GM12874 (cell line): ENCODE measurements around the gene C17orf114.
A peak's percentile ranks its signal among the peaks of the same experiment; 100 is the strongest.

Experiments used
- TF ChIP-seq, protein P1 (sequence below): IDR thresholded peaks from 2 replicates; pipeline ENCODE4 v1.5.1; 2011; ENCODE audit warnings: low read depth, mild to moderate bottlenecking, control low read depth, low read length, moderate library complexity; ENCODE audit not compliant: insufficient read depth

C17orf114 gene

DNA sequence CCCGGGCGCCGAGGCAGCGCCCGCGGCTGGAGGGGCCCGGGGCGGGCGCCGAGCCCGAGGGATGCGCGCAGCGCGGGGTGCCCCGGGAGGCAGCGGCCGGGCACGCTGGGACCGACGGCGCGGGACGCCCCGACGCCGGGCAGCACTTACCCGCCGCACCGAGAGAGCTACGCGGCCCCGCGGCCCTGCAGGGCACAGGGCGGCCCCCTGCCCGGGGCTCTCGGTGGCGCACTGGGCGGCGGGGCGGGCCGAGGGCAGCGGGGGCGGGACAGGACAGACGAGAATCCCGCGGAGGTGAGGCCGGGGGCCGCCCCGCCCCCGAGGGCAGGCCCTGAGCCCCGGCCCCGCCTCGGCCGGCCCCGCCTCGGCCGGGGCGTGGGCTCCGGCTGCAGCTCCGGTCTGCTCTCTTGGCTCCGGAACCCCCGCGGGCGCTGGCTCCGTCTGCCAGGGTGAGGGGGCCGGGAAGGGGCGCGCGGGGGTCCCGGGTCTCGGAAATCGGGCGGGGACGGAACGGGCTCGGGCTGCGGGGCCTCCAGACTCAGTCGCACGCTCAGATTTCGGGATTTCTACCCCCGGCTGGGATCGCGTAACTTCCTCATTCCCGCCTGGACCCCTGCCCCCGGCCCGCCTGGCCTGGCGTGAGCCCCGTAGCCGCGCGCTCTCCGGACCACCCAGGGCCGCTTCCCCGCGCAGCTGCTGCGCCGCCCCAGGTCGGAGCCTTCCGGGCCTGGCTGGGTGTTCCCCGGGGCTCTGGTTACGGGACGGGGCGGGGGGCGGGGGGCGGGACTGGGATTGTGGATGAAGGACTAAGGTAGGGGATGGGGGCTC is 4.9 kb upstream of the C17orf114 start, which contains the start of gene PLD2:
Gene PLD2 (plus strand): TSS at position 376 of the 828 bp plus-strand sequence. CDS start 621 bp downstream, outside the sequence.
- TF ChIP-seq, protein P1, sequence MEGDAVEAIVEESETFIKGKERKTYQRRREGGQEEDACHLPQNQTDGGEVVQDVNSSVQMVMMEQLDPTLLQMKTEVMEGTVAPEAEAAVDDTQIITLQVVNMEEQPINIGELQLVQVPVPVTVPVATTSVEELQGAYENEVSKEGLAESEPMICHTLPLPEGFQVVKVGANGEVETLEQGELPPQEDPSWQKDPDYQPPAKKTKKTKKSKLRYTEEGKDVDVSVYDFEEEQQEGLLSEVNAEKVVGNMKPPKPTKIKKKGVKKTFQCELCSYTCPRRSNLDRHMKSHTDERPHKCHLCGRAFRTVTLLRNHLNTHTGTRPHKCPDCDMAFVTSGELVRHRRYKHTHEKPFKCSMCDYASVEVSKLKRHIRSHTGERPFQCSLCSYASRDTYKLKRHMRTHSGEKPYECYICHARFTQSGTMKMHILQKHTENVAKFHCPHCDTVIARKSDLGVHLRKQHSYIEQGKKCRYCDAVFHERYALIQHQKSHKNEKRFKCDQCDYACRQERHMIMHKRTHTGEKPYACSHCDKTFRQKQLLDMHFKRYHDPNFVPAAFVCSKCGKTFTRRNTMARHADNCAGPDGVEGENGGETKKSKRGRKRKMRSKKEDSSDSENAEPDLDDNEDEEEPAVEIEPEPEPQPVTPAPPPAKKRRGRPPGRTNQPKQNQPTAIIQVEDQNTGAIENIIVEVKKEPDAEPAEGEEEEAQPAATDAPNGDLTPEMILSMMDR, result no peak

DNA sequence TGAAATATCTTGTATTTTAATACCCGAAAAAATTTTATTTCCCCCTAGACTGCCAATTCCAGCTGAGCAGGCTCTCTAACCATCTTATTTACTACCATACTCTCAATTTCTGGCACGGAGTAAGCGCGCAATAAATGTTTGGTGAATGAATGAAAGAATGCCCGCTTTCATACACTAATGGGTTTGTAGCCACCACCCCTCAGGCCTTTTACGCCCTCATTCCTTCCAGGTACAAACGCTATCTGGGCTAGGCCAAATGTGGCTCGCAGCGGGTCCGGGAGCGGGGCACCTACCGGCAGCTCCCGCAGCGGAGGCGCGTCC is 4.3 kb upstream of the C17orf114 start:
- TF ChIP-seq, protein P1, result no peak

DNA sequence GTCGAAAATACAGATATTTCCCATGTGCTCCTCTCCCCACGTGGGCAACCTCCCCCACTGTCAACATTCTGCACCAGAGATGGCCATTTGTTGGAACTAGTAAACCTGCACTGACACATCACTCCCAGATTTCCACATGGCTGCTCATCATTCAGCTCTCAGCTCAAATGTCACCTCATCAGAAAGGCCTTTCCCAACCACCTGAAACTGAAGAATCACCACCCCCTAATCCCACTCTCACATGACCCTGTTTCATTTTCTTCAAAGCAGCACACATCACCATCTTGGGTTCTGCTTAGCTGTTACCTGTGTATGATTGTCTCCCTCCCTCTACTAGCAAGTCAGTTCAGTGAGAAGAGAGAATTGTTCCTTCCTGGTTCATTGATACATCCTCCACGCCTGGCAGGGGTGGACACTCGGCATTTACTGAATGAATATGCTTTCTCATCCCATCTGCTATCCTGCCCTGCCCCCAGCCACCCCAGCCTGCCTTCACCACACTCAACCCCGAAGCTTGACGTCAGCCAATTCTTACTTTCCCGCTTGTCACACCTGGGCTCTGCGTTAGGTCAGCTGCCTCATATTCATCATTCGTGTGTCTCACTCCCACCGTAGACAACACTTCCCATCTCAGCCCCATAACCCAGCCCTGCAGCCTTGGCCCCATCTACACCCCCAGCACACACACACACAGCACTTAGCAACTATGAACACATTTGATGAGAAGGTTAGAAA is 1.5 kb downstream of the C17orf114 start:
- TF ChIP-seq, protein P1, result no peak

DNA sequence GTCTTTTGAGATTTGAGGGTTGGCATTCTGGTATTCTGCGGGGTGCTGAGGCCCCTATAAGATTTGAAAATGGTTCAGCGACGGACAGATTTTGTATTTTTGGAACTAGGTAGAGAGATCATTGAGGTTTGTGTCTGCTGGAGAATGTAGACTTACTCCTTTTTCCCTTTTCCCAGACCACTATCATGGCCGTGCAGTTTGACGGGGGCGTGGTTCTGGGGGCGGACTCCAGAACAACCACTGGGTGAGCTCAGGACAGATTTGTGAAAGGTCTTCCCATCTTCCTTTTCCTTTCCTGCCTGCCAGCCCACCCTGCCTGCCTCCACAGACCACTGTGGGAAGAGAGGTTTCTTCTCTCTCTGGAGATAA is 5.6 kb downstream of the C17orf114 start:
- TF ChIP-seq, protein P1, result no peak

DNA sequence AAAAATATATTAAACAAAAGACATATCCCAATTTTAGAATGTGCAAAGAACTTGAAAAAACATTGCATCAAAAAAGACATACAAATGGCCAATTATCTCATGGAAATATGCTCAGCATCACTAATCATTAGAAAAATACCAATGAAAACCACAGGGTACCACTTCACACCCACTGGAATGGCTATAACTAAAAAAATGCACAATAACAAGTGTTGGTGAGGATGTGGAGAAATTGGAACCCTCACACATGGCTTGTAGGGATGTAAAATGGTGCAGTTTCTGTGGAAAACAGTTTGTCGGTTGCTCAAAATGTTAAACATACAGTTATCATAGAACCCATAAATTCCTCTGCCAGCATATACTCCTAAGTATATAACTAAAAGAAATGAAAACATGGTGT is 7.0 kb downstream of the C17orf114 start:
- TF ChIP-seq, protein P1, result no peak

DNA sequence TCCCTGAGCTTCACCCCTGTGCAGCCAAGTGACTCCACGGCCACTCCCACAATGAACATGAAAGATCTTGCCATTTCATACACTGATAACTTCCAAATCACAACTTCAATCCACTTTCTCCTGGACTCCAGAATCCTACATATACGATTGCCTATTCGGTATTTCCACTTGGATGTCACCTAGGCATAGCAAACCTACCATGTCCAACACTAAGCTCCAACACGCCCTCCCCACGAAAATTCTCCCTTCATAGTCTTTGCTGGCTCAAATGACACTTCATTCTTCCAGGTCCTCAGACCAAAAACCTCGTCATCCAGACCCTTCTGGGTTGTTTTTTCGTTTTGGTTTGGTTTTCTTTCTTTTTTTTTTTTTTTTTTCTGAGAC is 11.4 kb downstream of the C17orf114 start:
- TF ChIP-seq, protein P1, result no peak

DNA sequence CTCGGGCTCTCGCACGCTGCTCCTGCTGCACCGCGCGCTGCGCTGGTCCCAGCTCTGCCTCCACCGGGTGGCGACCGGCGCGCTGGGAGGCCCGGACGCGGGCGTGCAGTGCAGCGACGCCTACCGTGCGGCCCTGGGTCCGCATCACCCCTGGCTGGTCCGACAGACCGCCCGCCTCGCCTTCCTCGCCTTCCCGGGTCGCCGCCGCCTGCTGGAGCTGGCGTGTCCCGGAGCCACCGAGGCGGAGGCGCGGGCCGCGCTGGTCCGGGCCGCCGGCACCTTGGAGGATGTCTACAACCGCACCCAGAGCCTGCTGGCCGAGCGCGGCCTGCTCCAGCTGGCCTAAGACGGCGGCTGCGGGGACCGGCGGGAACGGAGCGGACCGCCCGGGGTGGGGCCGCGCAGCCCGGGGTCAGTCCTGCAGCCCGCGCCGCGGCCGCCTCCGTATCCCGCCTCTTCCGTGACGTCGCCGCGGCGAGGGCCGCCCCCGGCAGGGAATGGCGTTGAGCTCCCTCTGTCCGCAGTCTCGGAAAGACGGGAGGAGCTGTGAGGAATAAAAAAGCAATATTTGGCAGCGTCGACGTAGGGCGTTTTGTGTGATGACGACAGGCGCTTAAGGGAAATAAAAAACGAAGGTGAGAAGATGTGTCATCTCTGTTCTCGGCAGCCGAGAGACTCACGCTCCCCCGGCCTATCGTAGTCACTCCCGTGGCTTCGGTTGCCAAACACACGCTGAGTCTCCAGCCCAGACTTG is 12.0 kb downstream of the C17orf114 start:
- TF ChIP-seq, protein P1, result peak; percentile 93
